HG03025 (cell line): ENCODE results near the gene SNX10.

Experiments used
- ATAC-seq: cut with Tn5 transposase; IDR thresholded peaks from one replicate; pipeline ENCODE4 v1.9.1; 2021; ENCODE audit warnings: mild to moderate bottlenecking, moderate library complexity; ENCODE audit not compliant: unreplicated experiment, low FRiP score

Gene SNX10

DNA sequence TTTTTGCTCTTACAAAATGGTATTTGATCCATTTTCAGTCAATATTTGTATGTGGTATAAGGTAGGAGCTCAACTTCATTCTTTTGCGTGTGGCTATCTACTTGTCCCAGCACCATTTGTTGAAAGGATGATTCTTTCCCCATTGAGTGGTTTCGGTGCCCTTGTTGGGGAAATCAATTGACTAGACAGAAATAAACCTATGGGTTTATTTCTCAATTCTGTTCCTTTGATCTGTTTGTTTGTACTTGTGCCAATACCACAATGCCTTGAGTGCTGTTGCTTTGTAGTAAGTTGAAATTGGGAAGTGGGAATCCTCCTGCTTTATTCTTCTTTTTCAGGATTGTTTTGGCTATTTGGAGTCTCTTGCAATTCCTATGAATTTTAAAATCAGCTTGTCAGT is 41.0 kb downstream of the SNX10 start:
- ATAC-seq, result no peak

- no peak for ATAC-seq
Observed at GRCh38 chr7:26334166-26334859, 42.7 kb downstream of the SNX10 start.

DNA sequence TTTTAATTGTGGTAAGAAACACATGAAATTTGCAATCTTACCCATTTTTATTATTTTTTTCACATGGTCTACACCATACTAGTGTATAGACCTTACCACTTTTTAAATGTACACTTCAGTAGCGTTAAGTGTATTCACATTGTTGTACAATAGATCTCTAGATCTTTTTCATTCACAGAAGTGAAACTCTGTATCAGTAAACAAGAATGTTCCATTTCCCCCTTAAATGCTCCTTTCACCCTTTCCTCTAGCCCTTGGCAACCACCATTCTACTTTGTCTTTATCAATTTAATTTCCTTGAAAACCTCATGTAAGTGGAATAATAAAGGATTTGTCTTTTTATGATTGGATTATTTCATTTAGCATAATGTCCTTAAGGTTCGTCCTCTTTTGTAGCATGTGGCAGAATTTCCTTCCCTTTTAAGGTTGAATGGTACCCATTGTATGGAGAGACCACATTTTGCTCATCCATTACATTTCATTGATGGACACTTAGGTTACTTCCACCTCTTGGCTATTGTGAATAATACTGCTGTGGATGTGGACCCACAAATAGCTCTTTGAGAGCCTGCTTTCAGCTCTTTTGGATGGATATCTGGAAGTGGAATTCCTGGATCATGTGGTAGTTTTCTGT is 45.7 kb downstream of the SNX10 start:
- ATAC-seq, result peak; percentile 58

GRCh38 chr7:26340476-26341018 is 48.9 kb downstream of the SNX10 start:
- ATAC-seq, result no peak

GRCh38 chr7:26343320-26343832 is 51.7 kb downstream of the SNX10 start:
- ATAC-seq, result no peak

- ATAC-seq, result no peak
Observed at GRCh38 chr7:26343837-26344236, 52.2 kb downstream of the SNX10 start.

DNA sequence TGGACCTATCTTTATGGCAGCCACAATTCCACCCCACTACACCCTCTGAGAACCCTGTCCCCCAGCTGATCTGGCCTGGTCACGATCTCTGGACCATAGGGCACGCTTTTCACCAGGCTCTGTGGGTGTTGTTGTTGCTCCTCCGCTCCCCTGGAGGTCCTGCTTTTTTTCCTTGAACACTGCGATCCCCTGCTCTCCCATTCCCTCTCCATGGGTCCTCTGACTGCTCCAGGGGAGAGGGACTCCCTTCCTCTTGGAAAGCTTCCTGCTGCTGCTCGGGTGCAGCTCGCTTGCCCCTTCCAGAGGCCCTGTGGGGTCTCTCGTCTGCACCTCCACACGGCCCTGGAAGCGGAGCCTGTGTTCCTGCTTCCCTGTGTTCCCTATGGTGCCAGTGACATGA is 53.5 kb downstream of the SNX10 start:
- ATAC-seq, result no peak

DNA sequence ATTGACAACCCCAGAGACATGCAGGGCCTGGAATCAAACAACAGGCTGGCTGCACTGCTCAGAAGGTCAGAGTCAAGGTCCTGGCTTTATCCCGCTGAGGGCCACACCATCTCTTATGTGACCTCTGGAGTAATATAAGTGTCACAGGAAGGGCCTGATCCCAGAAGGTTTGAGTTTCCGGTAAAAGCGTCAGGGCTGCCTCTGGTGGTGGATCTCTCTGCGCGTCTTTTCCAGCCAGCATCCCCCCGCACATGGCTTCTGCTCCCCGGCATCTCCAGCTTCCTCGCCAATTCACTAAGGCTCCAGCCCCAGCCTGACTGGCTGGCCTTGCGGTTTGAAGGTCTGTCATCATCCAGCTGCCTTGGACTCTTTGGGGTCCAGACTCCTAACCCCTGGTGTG is 54.2 kb downstream of the SNX10 start:
- ATAC-seq, result no peak

- ATAC-seq, result no peak
Observed at GRCh38 chr7:26346611-26347203, 55.0 kb downstream of the SNX10 start.

DNA sequence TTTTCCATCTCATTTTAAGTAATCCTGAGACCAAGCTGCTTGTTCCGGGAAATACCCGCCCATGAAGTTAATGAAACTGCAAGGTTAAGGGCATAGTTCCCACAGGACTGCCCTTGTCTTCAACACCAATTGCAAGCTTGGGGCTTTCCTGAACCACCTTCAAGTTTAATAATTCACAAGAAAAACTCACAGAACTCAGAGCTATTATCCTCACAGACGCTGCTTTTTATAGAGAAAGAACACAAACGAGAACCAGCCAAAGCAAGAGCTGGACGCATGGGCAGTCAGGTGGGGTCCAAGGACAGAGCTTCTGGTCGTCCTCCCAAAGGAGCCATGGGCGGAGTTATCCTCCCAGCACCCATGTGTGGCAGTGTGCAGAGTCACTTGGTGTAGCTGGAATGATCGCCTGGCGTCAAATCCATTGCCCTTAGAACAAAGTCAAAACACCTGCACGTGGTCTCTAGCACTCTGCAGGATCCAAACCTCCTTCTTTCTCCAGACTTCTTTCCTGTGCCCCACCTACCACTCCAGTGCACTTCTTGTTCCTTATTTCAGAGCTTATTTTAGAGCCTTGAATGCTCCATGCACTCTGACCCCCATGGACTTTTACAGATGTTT is 56.7 kb downstream of the SNX10 start:
- ATAC-seq, result no peak

DNA sequence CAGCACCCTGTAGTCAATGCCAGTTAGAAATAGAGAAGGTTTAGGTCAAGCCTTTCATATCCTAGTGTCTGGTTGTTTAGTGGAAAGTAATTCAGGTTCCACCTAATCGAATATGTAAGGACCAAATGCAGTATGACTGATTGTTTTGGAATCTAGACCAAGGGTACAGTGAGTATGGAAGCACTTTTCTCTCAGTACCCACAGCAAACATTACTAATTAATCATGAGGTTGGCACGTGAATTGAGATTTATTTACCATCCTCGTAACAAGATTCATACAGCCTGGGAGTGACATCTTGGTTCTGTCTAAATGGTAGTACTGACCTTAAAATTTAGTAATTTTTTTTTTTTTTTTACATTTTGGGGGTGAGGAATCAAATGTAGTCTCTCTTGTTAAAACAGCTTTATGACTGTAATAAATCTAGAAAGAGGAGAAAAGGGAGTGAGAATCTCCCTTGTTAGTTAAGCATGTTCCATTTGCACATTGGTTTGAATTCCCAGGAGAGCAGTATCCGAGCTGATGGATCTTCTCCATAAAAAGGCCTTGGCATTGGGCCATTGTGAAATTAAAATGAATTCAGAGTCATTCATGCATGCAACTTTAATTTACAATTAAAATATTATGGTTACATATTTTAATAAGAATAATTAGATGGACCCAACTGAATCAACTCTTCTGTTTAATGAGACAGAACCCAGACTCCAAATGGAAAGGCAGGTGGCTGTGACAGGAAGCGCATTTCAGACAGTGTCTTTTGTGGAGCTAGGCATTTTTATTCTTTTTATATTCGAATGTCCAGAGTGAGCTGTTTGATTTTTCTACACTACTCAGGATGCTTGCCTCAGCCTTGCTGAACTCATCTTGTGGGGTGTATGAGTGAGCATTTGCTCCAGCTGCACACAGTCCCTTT is 57.6 kb downstream of the SNX10 start:
- ATAC-seq, result no peak

DNA sequence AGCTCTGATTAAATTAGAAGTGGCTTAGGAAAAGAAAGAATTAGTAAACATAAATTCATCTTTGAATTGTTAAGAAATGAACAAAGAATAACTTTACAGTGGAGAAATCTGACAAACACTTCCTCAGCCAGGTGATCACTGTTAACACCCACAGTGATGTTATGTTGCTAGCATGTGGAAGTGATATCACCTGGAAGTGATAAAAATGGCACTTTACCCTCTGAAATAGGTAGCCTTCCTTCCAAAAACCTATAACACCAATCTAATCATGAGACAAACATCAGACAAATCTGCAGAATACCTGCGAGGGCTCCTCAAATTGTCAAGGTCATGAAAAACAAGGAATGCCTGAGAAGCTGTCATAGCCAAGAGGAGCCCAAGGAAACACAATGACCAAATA is 59.5 kb downstream of the SNX10 start:
- ATAC-seq, result no peak

GRCh38 chr7:26356229-26356628 is 64.6 kb downstream of the SNX10 start:
- no peak for ATAC-seq

GRCh38 chr7:26356929-26357798 is 65.5 kb downstream of the SNX10 start:
- no peak for ATAC-seq

DNA sequence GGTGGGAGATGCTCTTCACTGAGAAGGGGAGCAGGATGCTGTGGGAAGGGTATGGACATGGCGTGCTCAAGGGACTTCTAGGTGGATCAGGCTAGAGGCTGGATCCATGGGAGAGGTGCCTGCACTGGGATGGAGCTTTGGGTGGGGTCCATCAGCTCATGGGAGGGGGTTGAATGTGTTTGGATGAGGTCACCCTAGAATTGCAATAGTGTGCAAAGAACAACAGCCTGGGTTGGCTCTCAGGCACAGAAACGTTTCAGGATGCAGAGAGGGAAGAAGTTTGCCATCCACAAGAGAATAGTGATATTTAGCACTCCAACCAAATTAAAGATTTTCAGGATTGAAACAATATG is 66.1 kb downstream of the SNX10 start:
- no peak for ATAC-seq

- ATAC-seq, result no peak
Observed at GRCh38 chr7:26360650-26361049, 69.0 kb downstream of the SNX10 start.

DNA sequence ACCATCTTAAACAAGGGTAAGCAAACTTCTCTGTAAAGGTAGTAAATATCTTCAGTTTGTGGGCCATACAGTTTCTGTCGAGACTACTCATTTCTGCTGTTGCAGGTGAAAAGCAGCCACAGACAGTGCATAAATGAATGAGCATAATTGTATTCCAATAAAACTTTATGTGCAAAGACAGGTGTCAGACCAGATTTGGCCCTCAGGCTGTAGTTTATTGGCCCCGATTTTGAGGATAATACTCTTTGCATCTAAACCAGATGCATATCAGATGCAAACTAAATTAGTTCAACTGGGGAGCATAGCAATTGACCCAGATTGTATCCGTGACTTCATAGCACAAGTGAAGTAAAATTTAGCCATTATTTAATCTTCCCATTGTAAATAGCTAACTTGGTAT is 70.0 kb downstream of the SNX10 start:
- ATAC-seq, result no peak

DNA sequence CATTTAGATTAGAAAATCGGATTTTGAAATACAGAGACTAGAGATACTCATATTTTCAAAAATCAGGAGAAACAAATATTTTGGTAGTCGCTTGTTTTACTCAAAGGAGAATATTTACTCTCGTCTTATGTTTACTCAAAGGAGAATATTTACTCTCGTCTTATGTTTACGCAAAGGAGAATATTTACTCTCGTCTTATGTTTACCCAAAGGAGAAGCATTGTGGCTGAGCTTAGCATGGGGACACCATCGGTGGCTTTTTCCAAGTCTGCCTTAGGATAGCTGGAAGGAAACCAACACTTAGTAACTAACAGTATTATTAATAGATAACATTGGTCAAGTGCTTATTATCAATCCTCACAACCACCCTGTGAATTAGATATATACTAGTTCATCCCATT is 71.8 kb downstream of the SNX10 start:
- ATAC-seq, result no peak
